Astrocyte of the spinal cord (primary cell): ENCODE measurements around the gene OSBPL1A.

Experiments used
- DNase-seq: peaks from one replicate; pipeline ENCODE4 v3.0.0; 2011; ENCODE audit warnings: low read depth, low spot score
- H3K4me3 ChIP-seq: 2 replicates; pipeline ENCODE4 v1.5.1; 2011; ENCODE audit warnings: low read depth, mild to moderate bottlenecking, low read length, moderate library complexity
- CTCF ChIP-seq: IDR thresholded peaks from 2 replicates; pipeline ENCODE4 v1.5.1; 2012; ENCODE audit warnings: low read depth, mild to moderate bottlenecking, low read length, inconsistent platforms
- in situ Hi-C: cut with HindIII; loops from 2 replicates; pipeline ENCODE4 v1.10.0; 2017; ENCODE audit warnings: low sequenced_read_pairs

The OSBPL1A gene

GRCh38 chr18:24403076-24403475 is 5.5 kb upstream of the OSBPL1A start:
- TF ChIP-seq CTCF: no peak
- no peak overlapping the region for H3K4me3 ChIP-seq
- DNase-seq: no peak
- in situ Hi-C loops: no loop called here

- in situ Hi-C loops: no loop called here
- no peak overlapping the region for H3K4me3 ChIP-seq
These were observed 4.7 kb upstream of the OSBPL1A start for GRCh38 chr18:24402209-24402785.

GRCh38 chr18:24400587-24400986 is 3.0 kb upstream of the OSBPL1A start:
- in situ Hi-C loops: no loop called here
- TF ChIP-seq CTCF: no peak
- no peak overlapping the region for H3K4me3 ChIP-seq
- DNase-seq: no peak

More at GRCh38 chr18:24402209-24402785, 4.7 kb upstream of the OSBPL1A start:
- DNase-seq: no peak
- TF ChIP-seq CTCF: peak; percentile 22

- no peak for TF ChIP-seq CTCF
- peak overlapping the region; percentile 73 for H3K4me3 ChIP-seq
- in situ Hi-C loops: no loop called here
- peak; percentile 52 for DNase-seq
These were observed 916 bp upstream of the OSBPL1A start for GRCh38 chr18:24398540-24398939.

- in situ Hi-C loops: no loop called here
- TF ChIP-seq CTCF: no peak
- DNase-seq: peak; percentile 75
- H3K4me3 ChIP-seq: peak overlapping the region; percentile 73
These were observed 412 bp downstream of the OSBPL1A start for GRCh38 chr18:24397131-24397693.

GRCh38 chr18:24396082-24396633 is 1.5 kb downstream of the OSBPL1A start:
- in situ Hi-C loops: no loop called here
- no peak for TF ChIP-seq CTCF
- H3K4me3 ChIP-seq: no peak overlapping the region
- no peak for DNase-seq
